HG03025 (cell line): ENCODE measurements around the gene PSMD6.

Experiments
- ATAC-seq: cut with Tn5 transposase; IDR thresholded peaks from one replicate; pipeline ENCODE4 v1.9.1; 2021; ENCODE audit warnings: mild to moderate bottlenecking, moderate library complexity; ENCODE audit not compliant: unreplicated experiment, low FRiP score

The PSMD6 gene

DNA sequence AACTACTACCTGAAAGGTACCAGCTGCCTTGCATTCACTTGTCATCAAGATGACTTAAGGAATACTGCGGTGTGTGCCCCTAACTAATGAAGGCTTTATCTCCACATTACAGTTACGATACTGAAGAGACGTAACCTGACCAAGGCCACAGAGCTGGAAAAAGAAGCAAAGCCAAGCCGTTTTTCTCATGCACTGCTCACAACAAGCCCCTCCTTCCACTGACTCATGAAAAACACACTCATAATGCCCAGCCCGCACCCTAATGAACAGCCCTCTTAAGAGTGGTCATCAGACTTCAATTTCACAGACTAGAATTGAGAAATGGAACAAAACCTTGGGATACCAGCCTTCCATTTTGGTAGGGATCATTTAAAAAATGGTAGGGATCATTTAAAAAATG, 11.6 kb downstream of the PSMD6 start:
- no peak for ATAC-seq

DNA sequence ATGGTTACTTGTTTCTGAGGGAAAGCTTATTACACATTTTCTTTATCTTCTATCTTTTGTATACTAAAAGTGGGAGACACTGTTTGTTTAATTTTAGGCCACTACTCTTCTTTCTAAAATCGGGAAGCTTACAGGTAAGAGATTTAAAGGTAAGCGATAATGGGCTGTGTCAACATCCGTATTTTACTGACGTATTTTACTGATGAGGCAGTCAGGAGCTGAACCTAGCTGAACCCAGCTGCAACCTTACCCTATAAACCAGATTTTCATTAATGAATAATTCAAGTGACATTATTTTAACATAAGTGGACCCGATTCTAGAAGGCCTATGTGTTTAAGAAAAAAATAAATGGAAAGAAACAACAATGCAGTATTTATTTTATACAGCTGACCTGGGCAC, 13.1 kb downstream of the PSMD6 start:
- no peak for ATAC-seq

DNA sequence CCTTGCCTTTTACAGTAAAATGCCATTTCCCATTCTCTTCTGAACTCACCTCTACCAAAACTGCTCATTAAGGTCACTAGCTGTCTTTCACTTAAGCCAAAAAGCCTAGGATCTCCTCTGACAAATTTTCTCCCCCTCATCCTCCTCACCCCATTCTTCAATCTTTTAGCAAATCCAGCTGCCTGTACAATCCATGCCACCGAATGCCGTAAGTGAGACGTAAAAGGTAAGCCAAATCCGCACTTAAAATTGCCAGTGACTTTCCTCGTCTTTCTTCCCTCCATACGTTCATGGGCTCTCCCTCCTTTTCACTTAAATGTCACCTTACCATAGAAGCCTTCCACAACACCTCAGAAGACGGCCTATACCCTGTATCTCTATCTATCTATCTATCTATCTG, 13.8 kb downstream of the PSMD6 start:
- ATAC-seq: no peak

DNA sequence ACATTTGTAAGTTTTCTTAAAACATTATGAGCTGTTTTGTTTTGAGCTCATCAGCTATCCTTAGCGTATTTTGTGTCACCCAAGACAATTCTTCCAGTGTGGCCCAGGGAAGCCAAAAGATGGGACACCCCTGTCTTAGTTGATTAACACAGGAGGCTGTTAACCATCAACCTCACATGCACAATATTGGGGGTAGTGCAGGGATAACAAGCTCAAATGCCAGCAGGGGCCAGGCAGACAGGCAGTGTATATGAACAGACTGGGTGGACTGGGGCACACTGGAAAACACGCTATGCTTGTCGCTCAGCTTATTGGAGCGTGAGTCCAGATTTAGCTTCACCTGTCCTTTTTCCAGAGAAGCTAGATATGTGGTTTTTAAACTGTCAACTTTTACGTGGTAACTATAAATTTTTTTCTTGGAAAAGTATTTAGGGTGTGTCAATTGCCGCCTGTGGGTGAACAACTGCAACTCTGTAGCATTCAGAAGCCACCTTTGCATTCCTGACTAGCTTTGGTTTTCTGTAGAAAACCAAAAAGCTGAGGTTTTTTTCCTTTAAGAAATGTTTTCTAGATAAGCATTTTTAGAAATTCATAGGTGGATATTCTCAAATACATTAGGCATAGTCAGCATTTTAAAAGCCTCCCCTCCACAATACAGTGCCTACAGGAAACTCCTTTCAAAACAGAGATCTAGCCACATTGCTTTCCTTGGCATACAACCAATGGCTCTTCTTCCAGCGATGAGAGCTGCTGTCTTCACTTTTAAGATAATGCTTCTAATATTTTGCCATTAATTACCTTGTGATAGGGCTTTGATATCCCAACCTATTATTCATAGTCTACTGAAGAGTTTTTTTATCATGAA, 14.6 kb downstream of the PSMD6 start:
- ATAC-seq: no peak

DNA sequence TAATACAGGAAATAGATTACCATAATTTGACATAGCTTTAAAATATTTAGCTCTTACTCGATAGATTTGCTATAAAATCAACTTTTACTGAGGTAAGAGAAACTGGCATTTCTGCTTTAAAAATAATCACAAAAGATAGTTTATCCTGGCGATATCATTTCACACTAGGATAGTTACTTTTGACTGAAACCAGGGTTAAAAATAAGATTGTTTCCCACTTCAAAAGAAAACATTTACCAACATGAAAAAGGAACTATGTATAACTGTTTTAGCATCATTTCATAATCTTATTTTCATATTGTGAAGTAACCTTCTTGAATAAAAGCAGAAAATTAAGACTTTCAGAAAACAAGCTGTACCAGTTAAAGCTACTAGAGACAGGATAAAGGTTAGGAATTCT, 15.3 kb downstream of the PSMD6 start:
- ATAC-seq: no peak

DNA sequence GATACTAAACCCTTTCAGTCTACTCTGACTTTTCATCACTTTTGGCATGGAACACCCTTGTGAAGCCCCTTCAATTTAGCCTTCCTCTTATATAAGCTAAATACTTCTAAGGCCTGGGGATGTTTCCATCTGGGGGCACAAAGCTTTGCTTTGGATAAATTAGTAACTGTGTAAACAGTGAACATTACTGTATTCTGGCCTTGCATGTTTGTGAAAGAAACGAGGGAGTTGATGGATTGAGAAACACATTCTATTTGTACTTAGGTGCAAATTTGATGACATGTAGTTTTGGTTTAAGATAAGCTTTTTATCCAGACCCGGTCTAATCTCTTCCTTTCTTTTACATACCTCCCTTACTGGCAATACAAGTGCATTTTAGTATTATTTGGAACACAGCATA, 19.7 kb downstream of the PSMD6 start:
- no peak for ATAC-seq

DNA sequence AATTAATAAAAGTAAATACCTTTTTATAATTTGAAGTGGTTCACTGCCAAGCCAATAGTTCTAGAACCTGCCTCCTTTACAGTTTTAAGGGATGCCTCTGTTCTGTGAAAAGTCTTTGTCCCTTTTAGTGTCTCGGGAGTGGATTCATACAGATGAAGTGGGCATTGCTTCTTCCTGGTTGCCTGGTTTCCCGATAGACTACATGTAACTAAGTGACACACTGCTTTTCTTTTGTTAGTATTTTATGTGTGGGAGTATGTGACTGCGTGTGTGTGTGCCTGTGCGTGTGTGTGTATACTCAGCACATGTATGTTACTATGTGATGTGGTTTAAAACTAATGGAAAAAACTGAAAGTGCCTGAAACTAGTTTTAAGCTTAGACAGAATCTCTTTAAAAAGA, 21.1 kb downstream of the PSMD6 start:
- no peak for ATAC-seq

DNA sequence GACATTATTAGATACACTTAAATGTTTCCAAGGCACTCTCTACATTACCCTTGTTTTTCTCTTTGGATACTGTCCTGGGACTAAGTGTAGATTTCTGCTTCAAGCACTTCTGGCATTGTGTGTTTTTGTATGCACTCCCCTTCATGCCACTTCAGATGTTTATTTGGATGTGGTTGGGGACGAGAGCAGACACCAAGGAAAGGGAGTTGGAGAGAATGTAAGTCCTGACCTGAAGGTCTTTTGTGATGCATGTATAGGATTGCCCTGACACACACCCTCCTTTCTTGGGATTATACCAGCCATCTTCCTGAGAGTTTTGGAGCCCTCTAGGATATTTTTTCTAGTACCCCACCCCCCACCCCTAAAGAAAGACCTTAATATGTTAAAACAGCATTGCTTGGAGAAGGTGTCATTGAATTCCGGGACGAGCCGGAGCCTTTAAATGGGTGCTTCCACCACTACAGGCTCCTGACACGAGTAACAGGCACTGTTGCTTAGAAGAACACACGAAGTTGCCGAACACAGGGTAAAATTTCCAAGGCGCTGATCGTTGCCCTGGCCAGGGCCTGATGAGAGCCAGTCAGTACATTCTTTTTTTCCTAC, 22.7 kb downstream of the PSMD6 start:
- ATAC-seq: no peak

DNA sequence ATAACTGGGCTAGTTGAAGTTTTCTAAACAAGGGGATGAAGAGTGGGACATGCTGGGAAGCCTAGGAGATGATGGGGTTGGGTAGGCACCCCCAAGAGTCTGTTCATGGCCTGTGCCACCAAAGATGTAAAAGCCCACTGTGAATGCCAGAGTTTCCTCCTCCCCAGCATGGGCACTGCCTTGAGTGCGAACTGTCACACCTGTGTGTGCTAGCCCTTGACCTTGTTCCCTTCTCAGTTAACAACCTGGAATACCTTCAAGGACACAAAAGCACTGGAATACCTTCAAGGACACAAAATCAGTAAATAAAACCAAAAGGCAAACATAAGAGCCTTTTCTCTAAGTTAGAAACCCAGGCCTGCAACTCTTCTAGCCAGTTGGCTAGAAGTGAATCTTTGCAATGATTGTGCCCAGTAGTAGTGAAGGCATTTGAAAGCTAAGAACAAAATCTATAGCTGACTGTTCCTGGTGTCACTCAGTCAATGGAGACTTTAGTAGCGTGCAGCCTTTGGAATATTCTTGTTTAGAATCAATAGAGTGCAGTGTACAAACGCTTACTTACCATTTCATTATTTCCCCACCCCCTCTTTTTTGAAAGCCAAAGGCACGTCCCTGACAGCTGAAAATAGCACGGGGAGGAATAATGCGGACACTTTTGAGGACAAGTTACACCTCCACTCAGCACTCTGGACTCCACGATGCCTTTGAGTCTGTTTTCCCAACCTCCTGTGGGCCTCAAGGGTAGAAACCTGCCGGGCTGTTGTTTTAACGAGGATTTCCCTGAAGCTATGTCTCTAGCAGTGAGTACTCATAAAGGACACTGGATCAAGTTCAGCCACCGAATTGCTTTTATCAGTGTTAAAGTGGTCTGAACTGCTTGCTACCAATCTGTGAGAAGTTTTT, 24.2 kb downstream of the PSMD6 start:
- no peak for ATAC-seq

DNA sequence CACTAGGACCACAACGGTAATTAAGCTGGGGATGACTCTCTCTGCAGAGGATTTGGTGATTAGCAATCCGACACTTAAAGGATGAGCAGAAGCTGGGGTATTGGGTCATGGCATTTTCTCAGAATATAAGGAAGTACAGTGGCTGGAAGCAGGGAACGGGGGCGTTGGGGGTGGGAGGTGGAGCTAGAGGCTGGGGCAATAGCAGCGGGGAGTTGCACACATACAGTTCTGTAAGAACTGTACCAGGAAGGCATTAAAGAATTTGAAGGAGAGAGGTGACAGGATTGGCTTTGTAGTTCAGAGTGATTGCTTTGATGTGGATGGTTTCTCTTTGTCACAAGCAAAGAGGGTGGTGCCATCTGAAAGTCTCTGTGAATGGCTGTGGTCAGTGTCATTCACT, 28.2 kb downstream of the PSMD6 start:
- ATAC-seq: no peak

DNA sequence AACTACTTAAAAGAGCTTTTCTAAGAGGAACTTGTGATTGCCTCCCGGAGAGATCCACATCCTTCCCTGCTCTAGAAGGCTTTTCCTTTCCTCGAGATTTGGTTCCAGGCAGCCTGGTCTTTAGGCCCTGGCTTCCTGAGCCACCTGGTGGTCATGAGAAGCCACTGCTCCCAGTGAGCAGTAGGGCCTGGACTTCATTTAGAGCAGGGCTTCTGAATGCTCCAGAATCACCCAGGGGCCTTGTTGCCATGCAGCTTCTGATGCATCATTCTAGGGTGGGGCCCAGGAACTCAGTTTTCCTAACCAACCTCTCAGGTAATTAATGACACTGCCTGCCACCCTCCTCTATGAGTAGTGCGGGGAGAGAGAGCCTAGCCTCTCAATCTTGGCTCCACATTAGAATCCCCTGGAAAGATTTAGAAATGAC, 29.6 kb downstream of the PSMD6 start:
- peak; percentile 57 for ATAC-seq

DNA sequence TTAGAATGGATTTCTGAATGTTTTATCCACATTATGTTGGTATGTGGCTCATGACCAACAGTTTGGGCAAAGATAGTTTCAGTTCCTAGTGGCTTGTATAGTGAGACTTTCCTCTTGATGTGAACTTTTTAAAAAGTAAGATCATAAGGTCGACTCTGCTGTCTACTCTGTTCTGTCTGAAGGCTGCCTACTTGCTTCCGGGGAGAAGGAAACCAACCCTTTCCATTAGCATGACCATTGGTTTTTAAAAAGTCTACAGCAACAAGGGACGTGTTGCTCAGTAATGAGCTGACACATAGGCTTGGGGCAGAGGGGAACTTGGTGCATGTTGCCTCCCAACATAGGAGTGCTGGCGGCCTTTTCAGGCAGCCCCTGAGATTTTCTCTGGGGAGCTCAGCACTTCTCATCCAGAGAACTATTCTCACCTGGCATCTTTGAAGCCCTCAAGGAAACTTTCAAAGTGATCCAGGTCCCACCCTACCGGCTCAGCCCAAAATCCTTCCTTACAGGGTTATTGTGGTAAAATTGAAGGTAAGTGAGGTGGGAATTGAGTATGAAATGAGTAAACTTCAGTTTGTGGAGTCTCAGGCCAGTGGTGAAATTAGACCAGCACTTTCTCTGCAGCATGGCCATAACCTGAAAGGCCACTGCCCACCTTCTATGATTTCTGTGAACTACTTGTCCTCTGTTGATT, 30.6 kb downstream of the PSMD6 start:
- ATAC-seq: no peak

DNA sequence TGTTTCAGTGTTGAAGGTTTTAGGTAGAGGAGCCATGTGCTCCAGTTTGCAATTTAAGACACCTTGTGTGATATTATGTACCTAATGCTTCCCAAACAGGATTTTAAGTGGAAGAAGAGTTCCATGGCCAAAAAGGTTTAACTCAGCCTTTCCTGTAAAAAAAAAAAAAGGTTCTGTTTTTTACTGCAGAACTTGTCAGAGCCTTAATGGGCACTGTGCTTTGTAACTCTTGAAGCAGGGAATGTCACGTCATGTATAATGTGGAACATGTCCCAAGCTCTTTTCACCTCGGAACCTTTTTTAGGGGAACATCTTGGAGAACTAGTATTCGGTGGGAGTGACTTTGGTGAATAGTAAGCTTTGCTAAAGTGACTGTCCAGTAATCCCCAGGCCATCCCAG, 31.6 kb downstream of the PSMD6 start:
- no peak for ATAC-seq

DNA sequence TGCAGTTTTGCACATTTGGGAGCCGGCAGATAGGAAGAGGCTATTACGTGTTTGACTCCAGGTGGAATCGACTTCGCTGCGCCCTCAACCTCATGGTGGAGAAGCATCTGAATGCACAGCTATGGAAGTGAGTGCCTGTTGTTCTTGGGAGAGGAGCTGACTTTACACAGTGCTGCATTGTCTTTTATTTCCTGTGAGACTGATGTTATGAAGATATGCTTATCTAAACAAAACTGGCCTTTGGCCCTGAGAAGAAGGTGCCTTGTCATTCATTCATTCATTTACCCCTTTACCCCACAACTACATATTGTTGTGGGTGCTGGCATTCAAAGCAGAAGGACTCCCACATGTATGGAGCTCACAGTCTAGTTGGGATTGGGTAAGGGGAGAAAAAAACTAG, 32.6 kb downstream of the PSMD6 start:
- ATAC-seq: no peak

DNA sequence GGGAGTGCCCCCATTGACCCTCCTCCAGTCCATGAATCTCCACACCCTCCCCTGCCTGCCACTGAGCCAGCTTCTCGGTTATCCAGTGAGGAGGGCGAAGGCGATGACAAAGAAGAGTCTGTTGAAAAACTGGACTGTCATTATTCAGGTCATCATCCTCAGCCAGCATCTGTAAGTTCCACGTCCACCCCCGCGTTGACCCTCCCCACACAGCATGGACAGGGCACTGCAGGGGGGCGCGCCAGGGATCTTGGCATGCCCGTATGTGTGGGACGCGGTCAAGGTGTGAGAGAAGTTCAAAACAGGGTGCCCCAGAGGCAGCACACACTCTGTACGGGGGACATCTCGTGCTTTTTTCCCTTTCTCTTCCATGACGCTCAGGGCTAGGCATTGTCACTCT, 33.1 kb downstream of the PSMD6 start:
- ATAC-seq: no peak

DNA sequence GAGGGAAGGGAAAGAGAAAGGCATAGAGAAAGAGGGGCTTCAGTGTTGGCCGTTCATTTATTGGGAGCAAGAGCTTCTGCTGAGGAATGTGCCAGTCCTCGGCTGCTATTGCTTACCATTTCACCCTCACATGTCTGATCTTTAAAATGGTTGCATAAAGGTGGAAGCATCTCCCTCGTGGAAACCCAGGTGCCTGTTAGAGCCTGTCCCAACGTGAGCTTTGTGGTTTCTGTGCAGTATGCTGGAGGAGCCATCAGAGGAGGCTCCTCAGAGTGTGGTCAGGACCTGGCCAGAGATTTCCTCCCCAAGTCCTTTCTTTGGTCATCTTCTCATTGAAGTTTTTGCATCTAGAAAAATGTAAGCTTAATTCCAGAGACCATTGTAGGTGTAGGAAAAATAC, 34.4 kb downstream of the PSMD6 start:
- no peak for ATAC-seq

DNA sequence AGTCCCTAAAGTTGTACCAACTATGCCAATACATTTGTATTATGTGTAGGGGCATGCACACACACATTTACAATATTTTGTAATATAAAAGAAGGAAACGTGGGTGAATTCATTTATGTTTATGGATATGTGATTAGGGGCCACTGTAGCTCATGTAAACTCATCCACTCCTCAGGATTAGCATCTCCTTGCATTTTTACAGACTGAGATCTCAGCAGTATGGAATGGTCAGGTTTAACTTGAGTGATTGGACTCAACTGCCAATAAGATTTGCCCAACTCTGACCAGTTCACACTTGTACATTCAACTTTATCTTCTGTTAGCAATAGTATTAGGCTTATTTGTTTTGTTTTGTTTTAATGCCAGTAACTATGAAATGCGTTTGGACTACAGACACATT, 36.5 kb downstream of the PSMD6 start:
- ATAC-seq: no peak

DNA sequence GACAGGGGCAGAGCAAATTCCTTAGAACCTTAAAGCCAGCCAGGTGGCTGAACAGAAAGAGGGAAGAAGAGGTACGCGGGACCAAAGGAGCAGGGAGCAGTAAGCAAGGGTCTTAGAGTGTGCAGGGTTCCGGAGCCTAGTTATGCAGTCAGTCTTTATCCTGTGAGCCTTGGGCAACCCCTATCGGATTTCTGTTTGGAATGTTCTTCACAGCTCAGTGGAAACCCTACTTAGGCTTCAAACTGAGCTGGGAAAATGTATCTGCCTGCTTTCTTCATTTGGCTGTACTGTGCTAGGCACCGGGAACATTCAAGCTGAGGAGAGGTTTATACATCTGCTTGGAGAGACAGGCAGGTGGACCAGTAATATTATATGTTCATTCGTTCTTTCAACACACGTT, 37.1 kb downstream of the PSMD6 start:
- ATAC-seq: no peak

DNA sequence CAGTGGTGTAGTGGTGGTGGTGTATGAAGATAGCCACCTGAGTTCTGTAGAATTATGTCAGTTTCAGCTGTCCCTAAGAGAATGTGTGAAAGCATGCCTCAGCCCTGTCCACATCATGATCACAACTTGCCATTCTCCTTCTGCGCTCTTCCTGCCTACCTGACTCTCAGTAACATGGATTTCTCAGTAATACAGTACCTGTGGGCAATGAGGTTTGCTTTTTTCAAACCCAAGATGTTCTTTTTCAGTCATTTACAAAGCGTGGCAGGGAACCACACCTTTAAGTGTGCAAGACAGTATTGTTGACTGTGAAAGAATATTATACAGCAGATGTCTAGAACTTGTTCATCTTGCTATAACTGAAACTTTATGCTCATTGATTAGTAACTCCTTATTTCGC, 38.9 kb downstream of the PSMD6 start:
- ATAC-seq: no peak

DNA sequence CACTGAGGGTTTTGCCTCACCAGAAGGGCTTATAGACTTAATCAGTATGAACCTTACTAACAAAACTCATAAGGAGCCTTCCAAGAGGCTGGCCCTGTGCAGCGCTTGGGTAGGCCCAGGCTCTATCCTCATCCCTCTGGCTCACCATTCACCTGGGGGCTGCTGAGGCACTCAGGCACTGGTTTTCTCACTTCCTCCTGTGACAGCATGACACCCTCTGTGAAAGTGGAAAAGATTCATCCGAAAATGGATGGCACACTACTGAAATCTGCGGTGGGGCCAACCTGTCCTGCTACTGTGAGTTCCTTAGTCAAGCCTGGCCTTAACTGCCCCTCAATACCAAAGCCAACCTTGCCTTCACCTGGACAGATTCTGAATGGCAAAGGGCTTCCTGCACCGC, 41.3 kb downstream of the PSMD6 start:
- ATAC-seq: no peak
